GM19397 (cell line): ENCODE results near the gene HIPK4.
"Not testable (repeated sequence)": the region's sequence is repeated elsewhere in the genome, so short reads cannot be mapped to it uniquely, and the experiment has no call there.

Source experiments
- ATAC-seq: cut with Tn5 transposase; IDR thresholded peaks from one replicate; pipeline ENCODE4 v1.9.1; 2021; ENCODE audit warnings: mild to moderate bottlenecking, moderate library complexity; ENCODE audit not compliant: unreplicated experiment

The HIPK4 gene

DNA sequence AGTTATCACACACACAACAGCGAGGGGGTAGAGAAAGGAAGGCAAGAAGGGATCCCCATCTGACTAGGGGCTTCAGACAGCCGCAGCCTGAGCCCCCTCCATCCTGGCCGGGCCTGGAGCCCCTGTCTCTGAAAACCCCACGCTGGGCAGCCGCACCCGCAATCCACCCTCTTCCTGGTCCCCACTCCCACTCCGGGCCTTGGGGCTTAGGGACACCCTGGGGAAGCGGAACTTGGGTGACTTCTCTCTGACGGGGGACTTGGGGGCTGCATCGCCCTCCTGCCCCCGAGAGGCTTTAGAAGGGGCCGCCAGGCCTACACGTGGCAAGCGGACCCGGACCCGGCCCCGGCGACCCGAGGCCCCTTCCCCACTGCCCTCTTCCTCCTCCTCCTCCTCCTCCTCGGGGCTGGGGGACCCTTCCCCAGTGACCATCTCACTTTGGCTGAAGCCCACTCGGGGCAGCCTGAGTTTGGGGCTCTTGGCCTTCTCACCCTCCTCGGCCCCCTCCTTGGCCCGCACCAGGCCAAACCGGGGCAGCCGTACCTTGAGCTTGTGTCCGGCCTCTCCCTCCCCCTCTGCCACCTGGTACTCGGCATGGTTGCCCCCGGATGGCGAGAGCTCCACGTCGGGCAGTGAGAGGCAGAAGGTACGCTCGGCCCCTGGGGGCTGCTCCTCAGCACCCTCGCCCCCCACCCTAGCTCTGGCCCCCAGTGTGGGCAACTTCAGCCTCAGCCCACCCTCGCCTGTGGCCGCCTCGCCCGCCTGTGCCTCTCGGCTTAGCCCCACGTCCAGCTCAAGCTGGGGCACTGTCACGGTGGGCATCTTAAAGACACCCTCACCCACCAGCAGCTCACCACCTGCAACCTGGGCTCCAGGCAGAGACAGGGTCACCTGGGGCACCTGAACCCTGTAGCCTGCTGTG lies 4.2 kb upstream of the HIPK4 start:
- ATAC-seq = no peak

DNA sequence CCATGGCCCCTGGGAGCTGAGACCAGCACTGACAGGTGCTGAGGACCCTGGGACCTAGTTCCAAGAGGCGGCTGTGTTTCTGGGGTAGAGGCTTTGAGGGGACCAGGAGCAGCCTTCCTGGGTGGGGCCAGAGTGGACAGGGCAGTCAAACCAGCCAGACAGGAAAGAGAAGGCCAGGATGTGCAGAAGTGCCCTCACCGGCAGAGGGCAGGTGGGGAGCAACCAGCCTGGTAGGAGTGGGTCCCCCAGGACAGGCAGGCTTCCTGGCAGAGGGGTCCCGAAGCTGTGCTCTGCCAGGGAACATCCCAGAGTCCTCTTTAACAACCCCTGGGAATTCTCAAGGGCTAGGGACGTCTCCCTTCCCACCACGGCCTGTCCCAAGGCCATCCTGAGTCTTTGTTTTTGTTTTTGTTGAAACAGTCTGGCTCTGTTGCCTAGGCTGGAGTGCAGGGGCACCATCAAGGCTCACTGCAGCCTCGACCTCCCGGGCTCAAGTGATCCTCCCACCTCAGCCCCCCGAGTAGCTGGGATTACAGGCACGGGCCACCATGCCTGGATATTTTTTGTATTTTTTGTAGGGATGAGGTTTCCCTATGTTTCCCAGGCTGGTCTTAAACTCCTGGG lies 3.0 kb upstream of the HIPK4 start:
- no peak for ATAC-seq

DNA sequence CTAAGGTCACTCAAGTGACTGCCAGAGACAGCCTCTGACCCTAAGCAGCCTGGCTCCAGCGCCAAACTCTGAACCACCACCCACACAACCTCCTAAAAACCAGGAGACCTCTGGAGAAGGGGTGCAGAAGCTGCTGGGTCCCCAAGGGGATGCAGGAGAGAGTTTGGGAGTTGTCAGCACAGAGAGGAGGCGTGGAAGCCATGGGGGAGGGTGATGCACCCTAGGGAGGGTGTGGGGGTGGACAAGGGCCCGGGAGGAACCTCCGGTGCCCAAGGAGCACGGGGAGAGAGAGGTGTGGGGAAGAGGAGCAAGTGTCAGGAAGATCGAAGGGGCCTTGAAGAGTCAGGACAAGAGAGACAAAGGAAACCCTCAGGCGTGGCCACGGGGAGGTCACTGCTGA lies 2.1 kb upstream of the HIPK4 start:
- ATAC-seq = no peak

DNA sequence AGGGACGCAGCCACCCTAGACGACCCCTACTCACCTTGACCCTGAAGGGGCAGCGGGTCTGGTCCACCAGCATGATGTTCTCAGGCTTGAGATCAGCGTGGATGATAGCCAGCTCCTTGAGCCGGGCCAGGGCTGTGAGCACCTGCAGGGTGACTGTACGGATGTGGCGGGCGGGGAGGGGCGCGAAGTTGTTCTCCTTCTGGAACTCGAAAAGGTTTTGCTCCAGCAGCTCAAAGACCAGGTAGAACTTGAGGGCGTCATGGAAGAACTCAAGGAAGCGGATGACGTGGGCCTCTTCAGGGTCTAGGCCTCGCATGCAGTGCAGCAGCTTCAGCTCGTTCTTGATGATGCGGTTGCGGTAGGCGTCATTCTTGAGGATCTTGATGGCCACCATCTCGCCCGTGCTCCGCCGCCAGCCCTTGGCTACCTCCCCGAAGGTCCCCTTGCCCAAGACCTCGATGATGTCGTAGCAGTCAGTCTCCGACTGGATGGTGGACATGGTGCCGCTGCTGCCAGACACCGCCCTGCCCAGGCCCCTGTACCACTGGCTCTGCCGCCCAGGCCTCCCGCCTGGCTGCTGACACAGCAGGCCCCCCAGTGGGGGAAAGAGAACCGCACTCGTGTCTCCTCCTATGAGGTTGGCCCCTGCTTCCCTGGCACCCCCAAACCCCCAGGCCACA lies 437 bp downstream of the HIPK4 start:
- no peak for ATAC-seq

DNA sequence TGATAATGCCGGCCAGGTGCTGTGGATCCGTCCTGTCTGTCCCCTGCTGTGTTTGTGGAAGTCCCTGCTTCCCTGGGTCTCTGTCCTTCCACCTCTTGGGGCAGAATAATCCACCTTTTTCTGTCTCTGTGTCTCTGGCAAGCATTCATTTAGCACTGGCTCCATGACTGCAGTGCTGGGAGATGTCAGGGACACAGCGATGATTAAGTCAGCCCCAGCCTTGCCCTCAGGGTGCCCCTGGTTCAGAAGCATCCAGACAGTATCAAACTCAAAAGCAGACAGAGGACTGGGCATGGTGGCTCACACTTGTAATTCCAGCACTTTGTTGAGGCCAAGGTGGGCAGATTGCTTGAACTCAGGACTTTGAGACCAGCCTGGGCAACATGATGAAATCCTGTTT lies 1.5 kb downstream of the HIPK4 start:
- ATAC-seq = no peak

DNA sequence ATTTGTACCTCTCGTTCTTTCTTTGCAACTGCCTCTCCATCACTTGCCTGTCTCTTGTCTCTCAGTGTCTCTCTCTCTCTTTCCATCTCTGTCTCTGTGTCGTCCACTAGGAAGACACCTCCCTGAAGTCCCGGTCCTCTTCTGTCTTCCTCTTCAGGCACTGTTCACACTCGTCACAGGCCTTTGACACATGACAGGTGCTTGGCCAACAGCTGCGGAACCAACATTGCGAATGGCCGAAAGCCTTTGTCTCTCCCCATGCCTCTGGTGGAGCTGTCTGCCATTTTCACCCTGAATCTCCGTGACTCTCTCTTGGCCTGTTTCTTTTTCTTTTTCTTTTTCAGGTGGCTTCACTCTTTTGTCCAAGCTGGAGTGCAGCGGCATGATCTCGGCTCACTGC lies 2.8 kb downstream of the HIPK4 start:
- no peak for ATAC-seq

DNA sequence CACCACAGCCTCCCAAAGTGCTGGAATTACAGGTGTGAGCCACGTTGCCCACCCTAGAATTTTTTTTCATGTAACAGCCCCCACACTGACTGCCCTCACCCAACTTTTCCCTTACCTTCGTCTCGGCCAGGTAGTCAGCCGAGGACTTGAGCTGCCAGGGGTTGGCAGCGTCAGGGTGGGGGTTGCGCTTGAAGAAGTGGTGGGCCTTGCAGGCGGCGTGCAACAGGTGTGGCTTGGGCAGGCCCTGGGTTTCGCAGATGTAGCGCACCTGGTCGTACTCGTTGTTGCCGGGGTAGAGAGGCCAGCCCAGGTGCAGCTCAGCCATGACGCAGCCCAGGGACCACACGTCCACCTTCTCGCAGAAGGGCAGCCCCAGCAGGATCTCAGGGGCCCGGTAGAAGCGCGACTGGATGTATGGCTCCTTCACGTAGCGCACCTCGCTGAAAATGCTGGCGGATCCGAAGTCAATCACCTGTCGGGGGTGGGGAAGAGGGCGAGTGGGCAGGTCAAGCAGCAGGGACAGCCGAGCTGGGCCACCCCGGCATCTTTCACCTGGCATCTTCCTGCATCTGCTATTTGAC lies 6.2 kb downstream of the HIPK4 start:
- ATAC-seq = no peak

DNA sequence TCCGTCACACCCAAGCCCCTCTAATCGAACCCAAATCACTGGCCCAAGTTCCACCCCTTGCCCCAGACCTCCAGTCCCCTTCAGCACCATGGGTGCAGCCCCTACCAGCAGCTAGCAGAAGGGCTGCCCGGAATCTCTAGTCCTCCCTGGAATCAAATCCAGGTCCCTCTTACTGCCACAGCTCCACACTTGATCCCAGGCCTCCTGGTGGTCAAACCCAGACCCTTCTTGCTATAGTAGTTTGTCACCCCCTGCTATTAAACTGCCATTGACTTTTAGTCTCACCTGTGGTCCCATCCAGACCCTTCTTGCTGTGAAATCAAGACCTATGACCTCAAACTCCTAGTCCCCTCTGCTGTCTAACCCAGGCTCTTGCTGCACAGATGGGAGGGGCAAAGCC lies 8.7 kb downstream of the HIPK4 start:
- ATAC-seq = no peak

DNA sequence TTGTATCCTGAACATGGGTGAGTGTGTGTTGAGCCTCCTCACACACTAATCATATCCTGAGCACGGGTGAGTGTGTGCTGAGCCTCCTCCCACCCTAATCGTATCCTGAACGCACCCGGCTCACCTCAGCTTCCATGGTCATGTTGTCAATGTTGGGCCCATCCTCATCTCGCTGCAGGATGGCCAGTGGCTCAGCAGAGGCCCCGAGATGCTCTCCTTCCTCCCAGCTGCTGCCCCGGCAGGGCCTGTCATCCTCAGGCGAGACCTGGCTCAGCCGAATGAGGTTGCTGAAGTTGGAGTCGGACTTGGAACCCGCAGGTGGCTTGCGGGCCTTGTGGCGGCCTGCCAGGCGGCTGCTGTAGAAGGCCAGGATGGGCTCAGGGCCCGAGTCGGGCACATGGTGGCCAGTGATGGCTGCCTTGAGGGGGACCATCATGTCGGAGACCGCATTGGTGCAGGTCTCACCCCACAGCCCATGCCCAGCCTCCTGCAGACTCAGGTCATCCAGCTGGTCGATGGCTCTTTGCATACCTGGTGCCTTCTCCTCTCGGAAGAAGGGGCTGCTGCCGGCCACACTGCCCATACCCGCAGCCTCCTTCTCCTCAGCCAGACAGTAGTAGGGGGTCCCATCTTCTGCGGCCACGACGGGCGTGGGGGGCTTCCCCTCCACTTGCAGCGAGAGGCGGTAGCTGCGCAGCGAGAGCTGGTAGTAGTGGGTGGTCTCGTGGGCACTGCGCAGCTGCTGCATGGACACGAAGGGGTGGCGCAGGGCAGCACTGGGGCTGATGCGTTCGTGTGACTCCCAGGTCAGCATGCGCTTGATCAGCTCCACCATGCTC lies 9.6 kb downstream of the HIPK4 start:
- ATAC-seq = no peak

DNA sequence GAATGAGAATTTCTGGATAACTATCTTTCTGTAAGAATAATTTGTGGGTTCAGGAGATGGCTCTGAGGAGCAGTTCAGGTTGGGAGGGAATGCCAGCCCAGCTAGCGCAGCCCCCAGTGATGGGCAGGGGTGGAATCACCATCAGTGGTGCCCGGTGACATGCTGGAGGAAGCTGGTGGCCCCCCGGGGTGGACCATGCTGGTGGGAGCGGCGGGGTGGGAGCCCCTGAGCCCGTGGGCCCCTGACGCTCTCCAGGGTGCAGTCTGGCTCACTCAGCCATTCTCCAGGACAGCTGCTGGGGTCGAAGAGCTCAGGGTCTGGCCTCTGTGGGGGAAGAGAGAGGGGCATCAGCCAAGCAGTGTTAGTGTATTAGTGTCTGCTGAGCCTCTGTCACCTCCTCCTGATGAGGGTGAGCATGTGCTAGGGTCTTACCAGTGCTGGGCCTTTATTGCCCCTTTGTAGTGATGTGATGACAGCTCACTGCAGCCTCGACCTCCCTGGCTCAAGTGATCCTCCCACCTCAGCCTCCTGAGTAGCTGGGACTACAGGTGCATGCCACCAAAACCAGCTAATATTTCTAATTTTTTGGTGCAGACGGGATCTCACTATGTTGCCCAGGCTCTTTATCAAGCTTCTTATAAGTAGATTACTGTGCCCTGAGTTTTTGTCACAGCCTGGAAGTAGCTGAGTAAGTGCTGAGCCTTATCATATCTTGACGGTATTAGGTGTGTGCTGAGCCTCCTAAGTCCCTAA lies 10.4 kb downstream of the HIPK4 start:
- ATAC-seq = no peak

DNA sequence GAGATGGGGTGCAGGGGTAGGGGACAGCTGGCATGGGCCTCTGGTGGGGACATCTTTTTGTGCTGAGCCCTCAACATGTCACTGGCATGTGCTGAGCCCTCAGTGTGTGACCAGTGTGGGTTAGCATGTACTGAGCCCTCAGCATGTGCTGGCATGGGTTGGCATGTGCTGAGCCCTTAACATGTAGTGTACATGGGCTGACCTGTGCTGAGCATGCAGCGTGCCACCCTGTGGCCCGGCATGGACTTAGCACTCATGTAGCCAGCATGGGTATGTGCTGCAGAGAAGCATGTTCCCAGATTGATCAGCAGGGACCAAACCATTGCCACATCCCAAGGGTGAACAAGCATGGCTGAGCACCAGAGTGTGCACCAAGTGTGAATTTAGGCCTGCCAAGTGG lies 11.5 kb downstream of the HIPK4 start:
- no peak for ATAC-seq

DNA sequence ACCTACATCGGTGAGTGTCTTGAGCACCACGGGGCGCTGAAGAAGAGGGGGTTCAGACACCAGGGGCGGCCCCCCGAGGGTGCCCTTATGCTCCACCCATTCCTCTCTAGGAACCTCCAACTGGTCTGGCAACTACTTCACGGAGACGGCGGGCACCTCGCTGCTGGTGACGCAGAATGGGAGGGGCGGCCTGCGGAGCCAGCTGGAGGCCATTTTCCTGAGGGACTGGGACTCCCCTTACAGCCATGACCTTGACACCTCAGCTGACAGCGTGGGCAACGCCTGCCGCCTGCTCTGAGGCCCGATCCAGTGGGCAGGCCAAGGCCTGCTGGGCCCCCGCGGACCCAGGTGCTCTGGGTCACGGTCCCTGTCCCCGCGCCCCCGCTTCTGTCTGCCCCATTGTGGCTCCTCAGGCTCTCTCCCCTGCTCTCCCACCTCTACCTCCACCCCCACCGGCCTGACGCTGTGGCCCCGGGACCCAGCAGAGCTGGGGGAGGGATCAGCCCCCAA lies 12.1 kb downstream of the HIPK4 start:
- no peak for ATAC-seq

DNA sequence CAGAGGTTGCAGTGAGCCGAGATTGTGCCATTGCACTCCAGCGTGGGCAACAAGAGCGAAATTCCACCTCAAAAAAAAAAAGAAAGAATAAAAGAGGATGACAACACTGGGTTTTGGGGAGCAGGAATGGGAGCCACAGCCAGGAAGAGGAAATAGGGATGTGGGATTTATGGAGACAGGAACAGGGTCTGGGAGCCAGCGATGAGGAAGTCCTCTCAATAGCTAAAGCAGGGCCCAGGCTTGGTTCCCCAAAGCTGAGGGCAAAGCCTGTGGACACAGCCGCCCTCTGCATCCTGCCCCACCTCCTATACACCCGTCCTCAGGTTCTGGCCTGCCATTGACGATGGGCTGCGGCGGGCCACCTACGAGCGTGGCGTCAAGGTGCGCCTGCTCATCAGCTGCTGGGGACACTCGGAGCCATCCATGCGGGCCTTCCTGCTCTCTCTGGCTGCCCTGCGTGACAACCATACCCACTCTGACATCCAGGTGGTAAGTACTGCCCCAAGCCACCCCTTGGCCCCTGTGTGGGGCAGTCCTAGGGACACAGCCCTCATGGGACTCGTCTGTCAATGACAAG lies 13.6 kb downstream of the HIPK4 start:
- ATAC-seq = no peak

DNA sequence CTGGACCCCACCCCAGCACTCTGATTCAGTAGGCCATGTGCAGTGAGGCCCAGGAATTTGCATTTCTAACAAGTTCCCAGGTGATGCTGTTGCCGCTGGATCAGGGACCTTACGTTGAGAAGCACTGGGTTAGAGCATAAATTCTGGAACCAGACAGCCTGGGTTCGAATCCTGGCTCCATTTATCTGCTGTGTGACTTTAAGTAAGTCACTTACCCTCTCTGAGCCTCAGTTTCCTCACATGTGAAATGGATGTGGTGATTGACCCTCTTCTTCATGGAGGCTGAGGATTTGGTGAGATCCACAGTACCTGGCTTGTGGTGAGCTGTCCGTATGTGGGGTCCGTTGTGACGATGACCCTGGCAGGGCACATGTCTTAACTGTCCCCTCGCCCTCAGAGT lies 15.9 kb downstream of the HIPK4 start:
- no peak for ATAC-seq

DNA sequence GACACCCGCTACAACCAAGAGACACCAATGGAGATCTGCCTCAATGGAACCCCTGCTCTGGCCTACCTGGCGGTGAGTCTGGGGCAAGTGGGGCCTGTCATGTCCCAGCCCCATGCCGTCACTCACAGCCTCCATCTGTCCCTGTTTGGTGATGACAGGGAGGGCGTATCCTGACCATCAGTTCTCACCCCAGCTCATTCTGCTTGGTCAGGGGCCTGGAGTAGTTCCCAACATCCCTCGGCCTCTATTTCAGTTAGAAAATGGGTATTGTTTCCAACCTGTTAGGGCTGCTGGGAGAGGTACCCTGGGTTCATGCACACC lies 18.2 kb downstream of the HIPK4 start:
- no peak for ATAC-seq

DNA sequence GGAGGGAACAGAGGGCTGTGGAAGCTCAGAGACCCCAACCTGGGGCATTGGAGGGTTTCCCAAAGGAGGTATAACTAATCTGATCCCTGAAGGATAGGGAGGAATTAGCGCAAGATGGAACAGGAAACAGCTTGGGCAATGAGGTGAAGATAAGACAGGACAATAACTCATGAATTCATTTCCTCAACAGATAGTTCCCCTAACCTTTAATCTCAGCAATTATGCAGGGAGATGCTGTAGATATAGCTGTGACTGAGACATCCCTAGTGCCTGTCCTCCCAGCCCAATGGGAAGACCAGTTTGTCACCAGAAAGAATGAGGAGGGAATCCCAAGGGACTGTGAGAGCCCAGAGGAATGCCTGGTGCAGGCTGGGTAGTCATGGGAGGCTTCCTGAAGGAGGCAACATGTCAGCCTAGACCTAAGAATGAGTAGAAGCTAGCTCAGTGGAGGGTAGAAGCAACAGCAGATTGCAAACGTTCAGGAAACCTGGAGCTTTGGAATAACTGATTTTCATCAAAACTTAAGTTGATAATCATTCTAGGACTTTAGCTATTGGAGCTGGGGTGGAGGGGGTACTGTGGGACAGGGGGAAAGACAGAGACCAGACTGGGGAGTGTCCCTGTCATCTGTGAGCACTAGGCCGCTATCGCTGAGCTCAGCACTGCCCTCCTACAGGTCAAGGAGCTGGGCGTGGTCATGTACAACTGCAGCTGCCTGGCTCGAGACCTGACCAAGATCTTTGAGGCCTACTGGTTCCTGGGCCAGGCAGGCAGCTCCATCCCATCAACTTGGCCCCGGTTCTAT lies 18.8 kb downstream of the HIPK4 start:
- ATAC-seq = no peak

DNA sequence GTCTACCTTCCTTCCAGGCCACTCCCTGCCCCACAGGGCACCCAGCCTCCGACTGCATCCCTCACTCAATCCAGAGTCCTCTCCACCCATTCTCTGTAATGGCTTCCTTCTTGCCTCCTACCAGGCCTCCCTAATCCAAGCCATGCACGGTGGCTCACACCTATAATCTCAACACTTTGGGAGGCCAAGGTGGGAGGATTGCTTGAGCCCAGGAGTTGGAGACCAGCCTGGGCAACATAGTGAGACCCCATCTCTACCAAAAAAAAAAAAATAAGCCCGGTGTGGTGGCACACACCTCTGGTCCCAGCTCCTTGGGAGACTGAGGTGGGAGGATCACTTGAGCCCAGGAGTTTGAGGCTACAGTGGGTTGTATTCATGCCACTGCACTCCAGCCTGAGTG lies 19.7 kb downstream of the HIPK4 start:
- not testable (repeated sequence) for ATAC-seq

DNA sequence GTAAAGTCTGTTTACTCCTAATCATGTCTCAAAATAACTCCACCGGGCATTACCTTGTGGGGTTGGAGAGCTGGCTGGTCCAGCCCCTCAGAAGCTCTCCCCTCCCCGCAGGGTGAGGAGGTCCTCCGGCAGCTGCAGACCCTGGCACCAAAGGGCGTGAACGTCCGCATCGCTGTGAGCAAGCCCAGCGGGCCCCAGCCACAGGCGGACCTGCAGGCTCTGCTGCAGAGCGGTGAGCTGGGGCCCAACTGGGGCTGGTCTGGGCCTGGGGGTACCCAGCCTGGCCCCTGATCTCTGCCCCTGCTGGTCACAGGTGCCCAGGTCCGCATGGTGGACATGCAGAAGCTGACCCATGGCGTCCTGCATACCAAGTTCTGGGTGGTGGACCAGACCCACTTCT lies 20.2 kb downstream of the HIPK4 start:
- no peak for ATAC-seq
